Stimulated activated CD4-positive, alpha-beta T cell treated with anti-CD3 and anti-CD28 coated beads, TNF-alpha, amount 100 ng/mL, for 48 hours (primary cell): Measurements from ENCODE around the gene ILDR2.

ENCODE experiments used
- DNase-seq, 3 donors: peaks; one replicate each; pipeline ENCODE4 v3.0.0-alpha.2; 2020; ENCODE audit warnings: low read depth in 3 of 3

The ILDR2 gene

DNA sequence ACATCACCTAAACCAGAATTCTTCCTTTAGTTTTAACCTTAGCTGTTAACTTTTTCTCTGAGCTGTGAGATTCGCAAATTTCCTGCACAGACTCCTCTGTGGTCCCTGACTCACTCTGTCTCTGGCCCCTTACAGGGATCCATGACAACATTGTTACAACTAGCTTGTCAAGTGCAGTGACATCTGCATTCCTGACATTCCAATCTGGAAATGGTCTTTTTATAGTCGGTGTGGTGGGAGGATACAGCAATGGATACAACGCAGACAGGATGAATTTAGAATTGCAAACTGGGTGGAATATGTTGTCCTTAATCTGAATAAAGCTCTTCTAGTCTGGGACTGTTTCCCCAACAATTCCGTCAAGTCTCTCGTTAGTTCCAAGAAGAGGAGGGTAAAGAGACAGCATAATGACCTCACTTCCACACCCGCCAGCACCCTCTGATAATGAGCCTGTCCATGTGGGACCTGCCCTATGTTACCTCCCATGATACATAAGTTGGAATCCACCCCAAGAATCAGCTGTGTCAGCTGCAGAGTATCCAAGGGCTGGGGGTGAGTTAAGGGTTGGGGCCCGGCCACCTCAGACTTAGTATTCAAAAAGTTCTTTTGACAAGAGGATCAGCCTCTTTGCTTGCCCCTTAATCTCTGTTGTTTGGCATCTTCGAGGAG, 49.4 kb downstream of the ILDR2 start:
- DNase-seq, result no peak

DNA sequence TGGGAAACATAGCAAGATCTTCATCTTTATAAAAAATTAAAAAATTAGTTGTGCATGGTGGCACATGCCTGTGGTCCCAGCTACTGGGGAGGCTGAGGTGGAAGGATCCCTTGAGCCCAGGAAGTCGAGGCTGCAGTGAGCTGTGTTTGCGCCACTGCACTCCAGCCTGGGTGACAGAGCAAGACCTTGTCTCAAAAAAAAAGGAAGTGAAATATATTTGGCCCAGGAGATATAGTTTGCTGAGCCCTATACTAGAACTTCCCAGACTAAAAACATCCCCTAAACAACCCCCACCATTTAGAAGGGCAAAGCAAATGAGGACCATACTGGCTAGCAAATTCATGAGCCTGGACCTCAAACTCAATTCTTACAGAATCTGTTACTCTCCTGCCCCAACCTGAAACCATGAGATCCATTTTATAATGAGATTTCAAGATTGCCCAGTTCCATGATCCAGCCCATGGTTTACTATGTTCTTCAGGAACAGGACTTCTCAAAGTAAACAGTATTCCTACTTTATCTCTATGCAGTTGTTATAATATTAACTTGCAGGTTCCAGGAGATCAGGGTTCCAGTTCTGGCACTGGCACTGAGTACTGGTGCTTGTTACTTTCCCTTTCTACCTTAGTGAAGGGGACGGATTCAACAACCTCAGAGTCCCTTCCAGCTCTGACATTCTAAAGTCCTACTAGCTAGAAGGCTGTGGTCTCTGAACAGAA, 50.4 kb downstream of the ILDR2 start:
- DNase-seq, result no peak

- no peak for DNase-seq
Measured at GRCh38 chr1:166920561-166921475, 54.5 kb downstream of the ILDR2 start.

DNA sequence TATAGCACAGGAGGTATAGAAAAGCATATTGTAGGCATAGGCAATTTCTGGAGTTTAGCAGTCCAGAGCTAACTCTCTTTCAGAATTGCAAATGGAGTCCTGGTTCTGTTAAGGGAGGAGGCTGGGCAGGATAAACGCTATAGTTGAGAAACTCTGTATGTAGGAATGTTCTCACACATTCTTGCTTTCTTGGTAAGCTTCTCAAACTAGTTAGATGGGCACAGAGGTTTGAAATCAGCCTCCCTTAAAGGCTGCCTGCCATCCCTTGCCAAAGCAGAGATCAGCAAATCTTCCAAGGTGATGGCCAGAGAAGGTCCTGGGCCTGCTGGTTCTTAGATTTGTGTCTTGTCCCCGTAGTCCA, 56.4 kb downstream of the ILDR2 start:
- no peak for DNase-seq

DNA sequence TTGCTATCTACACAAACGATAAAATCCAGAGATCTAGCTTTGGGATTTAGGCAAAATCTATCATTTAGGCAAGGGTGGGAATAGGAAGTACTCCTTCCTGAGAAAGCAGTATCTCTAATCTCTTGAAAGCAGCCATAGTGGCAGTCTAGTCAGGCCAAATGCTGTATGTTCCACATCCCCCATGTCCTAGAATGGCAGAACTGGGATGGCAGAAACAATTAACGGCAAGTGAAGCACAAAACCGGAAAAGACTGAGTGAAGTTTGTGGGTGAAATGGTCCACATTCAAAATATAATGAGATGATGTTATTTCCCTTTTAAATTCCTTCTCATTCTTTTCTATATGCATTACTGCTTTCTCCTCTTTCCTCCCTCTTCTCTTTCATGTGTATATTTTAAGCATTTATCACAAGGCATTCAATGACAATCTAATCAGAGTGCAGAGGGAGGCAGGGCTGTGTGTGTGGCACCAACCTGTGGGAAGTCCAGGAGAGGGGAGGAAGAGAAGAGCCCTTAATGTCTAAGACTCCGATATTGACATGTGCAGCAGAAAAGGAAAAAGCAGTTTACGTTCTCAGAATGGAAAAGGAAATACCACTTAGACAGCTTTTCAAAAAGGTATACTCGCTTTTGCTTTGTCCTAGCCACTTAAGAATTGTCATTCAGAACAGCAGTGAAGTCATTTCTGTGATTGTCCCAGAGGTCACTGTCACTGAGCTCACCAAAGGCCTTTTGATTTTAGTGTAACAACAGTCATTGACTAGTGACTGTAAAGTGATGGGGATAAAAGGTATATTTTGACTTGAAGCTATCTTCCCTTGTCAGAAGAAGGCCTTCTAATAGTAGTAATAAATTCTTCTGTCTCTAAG, 57.0 kb downstream of the ILDR2 start:
- no peak for DNase-seq

DNA sequence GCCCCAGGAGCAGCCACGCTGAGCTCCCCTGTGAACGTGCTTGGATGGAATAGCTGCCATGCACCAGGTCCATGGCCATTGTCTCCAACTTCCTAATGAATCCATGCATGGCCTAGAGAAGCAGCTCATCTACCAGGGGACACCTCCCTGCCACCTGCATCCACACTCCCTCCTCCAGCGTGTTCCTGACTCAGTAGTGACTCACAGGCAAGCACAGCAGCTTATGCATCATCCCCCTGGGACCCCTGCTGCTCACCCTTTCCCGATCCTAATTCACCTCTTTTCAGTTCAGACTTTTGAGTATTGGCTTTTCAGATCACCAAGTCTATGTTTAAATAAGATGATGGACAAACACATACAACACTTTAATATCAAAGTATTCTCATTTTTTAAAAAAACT, 59.4 kb downstream of the ILDR2 start:
- no peak for DNase-seq

GRCh38 chr1:166915042-166915441, 60.3 kb downstream of the ILDR2 start:
- DNase-seq, result no peak

DNA sequence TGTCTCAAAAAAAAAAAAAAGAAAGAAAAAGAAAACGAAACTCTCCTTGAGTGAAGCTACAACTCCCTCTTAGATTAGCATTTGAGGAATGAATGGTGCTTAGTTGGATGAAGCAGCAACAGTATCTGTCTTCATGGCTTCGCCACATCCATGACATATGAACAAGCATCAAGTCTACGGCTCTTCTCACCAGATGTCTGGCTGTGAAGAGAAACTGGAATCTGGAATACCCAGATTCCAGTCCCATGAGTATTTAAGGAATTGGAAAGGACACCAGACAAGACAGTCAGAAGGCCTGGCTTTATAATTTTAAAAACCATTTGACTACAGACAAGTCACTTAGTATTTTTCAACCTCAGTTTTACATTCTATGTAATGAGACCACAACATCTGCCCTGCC, 61.2 kb downstream of the ILDR2 start:
- no peak for DNase-seq

DNA sequence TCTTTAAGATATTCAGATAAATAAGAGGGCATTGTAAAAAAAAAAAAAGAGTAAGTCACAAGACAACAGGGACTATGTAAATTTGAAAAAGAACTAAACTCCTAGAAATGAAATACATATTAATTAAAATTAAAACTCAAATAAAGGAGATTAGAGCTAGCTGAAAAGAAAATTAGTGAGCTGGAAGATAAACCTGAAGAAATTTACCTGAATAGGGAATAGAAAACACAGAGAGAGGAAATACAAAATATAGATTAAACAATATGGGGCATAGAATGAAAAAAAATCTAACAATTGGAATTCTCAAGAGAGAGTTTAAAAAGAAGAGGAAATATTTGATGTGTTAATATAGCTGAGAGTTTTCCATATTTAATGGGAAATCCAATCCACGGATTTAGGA, 63.7 kb downstream of the ILDR2 start:
- no peak for DNase-seq

DNA sequence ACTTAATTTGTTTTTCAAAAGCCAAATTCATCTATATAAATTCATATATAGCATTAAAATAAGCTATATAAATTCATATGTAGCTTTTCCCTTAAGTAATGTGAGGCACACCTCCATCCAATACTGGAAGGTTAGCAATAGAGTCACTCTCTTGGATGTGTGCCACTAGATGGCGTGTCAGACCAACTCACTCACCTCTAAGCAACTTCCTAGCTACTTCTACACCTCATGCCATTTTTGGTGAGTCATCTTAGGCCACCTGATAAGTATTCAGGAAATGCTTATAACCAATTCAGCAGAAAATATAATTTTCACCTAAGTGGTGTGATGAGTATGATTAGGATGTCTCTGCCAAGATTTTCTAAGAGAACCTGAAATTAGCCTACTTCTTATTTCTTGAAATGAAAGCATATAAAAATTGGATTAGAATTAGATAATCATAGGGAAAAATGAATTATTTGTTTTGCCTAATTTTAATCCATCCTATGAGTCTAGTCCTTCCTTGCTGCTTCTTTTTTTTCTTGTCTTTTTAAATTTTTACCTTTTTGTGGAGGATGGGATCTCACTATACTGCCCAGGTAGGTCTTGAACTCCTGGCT, 64.8 kb downstream of the ILDR2 start:
- peak; percentile 48 to 65 (median 58) for DNase-seq

- DNase-seq, result no peak
Measured at GRCh38 chr1:166908942-166909341, 66.4 kb downstream of the ILDR2 start.

- no peak for DNase-seq
Measured at GRCh38 chr1:166907763-166908162, 67.6 kb downstream of the ILDR2 start.

GRCh38 chr1:166907051-166907450, 68.3 kb downstream of the ILDR2 start:
- no peak for DNase-seq

DNA sequence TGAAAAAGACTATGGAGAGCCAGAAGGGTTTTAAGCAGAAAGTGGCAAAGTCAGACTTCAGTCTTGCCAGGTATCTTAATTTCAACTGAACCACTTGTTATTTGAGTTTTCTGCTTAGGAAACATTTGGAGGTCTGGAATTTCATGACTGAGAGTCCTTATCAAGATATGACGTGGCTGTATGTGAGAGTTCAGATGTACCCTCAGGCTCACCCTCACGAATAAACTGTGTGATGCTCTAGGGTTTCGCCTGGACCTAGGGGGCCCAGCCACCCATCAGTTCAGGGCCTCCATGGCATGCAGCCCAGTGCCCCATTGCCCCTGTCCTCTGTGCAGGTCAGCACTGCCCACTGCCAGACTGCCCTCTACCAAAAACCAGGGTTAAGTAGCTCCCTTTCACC, 68.7 kb downstream of the ILDR2 start:
- no peak for DNase-seq

- DNase-seq, result no peak
Measured at GRCh38 chr1:166905900-166906299, 69.4 kb downstream of the ILDR2 start.

DNA sequence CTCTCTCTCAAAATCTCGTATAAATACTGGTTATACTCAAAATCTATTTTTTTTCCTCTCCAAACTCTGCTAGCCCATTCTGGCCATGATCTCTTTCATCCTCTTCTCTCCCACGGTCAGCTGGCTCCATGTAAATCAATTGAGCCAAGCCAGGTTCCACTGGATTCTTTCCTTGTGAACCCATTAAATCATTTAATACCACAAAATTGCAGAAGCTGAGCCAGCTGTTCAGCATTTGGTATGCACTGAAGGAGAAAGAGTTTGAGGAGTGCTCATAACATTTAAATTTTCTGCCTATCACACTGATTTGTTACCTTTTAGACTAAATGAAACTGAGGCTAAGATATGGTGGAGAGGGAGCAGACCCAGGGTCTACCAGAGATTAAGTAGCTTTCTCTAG, 70.2 kb downstream of the ILDR2 start:
- no peak for DNase-seq

DNA sequence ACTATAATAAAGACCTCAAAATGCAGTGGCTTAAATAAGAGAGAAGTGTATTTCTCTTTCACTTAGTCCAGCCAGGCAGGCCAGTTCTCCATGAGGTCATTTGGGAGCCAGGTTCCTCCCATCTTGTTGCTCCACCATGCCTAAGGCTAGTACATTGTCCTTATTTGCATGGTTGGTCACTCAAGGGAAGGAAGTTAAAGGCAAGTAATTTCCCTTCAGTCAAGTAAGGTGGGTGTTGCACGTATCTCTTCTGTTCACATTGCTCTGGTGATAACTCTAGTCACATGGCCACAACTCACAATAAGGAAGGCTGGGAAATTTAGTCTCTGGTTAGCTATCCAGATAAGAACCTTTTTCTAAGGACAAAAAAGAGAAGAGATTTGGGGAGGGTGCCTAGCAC, 72.1 kb downstream of the ILDR2 start:
- no peak for DNase-seq

DNA sequence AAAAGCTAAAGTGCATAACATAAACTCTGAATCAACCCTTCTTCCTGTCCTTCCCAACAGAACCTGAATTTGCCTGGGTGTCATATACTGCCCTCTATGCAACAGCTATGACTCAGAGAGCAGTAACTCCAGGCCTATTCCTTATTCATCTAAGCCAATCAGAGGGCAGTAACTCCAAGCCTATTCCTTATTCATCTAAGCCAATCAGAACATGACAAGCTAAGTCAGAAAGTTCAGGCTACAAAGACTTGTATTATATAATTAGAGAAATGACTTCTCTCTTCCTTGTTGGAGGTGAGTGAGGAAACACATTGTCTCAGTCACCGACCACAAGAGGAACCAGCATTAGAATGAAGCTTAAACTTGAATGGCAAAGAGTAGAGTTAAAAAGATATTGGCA, 73.1 kb downstream of the ILDR2 start:
- DNase-seq, result no peak

- DNase-seq, result no peak
Measured at GRCh38 chr1:166900987-166901386, 74.4 kb downstream of the ILDR2 start.

GRCh38 chr1:166899769-166900168, 75.6 kb downstream of the ILDR2 start:
- DNase-seq, result no peak

DNA sequence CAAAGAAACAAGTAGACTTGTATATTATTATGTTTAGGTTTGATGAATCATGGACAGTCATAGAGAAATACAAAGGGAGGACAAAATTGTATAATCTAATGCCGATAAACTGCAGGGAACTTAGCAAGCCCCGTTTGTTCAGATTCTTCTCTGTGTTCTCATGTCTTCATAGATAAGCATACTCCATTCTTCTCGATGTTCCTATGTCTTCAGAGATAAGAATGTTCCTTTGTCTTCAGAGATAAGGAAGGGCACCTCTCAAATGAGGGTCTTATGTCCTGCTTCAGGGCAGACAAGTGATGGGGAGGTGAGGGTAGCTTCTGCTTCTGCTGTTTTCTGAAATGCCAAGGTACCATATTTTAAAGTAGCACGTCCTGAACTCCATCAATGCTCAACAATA, 79.6 kb downstream of the ILDR2 start:
- DNase-seq, result no peak
